PC-9 (cell line): ENCODE data around the gene TTC39C. TPM values are rescaled to one million over a fixed set of nuclear protein-coding genes. Genes with fewer than 3 reads are reported as not detected.
A peak's percentile ranks its signal among the peaks of the same experiment; 100 is the strongest.

Experiments used
- BruUV-seq: library from RNA; stranded (reverse); fragments of 400-500 nt; replicated peaks from 2 replicates; lab custom pipeline; 2021; lab: Mats Ljungman, UMichigan
- CTCF ChIA-PET: fragments of 300-600 bp; sonication (Branson Sonifier 250); formaldehyde crosslinking; loops from one replicate; lab custom pipeline; 2022; ENCODE audit warnings: antibody characterized with exemption; lab: Charles Lee
- POLR2A ChIA-PET: fragments of 300-600 bp; sonication (Branson Sonifier 250); formaldehyde crosslinking; loops from one replicate; lab custom pipeline; 2022; ENCODE audit warnings: antibody characterized with exemption; ENCODE audit not compliant: unreplicated experiment; lab: Charles Lee
- DNase-seq, 2 experiments: peaks; one replicate each; pipeline versions ENCODE4 v3.0.0 to v3.0.0-alpha.2; 2015 to 2022; ENCODE audit warnings: mixed read lengths in 1 of 2
- H2AFZ ChIP-seq: fragments of 200-600 bp; sonication (generic); 2 replicates; pipeline ENCODE4 v1.8.1; 2017; ENCODE audit warnings: antibody characterized with exemption
- H3F3A ChIP-seq: fragments of 200-600 bp; sonication (generic); 2 replicates; pipeline ENCODE4 v1.8.1; 2017; ENCODE audit warnings: antibody characterized with exemption, mild to moderate bottlenecking, low read depth; ENCODE audit not compliant: insufficient read depth
- H3K27ac ChIP-seq: fragments of 200-600 bp; sonication (generic); 2 replicates; pipeline ENCODE4 v1.6.1; 2016; ENCODE audit warnings: mixed run types
- H3K27me3 ChIP-seq: fragments of 200-600 bp; sonication (generic); 2 replicates; pipeline ENCODE4 v1.6.1; 2016; ENCODE audit warnings: low read depth, mixed run types; ENCODE audit not compliant: insufficient read depth
- H3K36me3 ChIP-seq: fragments of 200-600 bp; sonication (generic); 2 replicates; pipeline ENCODE4 v1.6.1; 2016; ENCODE audit warnings: low read depth, mixed run types
- H3K4me1 ChIP-seq: fragments of 200-600 bp; sonication (generic); replicated peaks from 2 replicates; pipeline ENCODE4 v1.6.1; 2016; ENCODE audit warnings: mixed run types; ENCODE audit not compliant: insufficient read depth
- H3K4me2 ChIP-seq: fragments of 200-600 bp; sonication (generic); 2 replicates; pipeline ENCODE4 v1.6.1; 2017; ENCODE audit warnings: mixed run types
- H3K4me3 ChIP-seq: fragments of 200-600 bp; sonication (generic); 2 replicates; pipeline ENCODE4 v1.6.1; 2016; ENCODE audit warnings: mixed run types
- H3K79me2 ChIP-seq: fragments of 200-600 bp; sonication (generic); 2 replicates; pipeline ENCODE4 v1.6.1; 2017; ENCODE audit warnings: low read depth, mixed run types
- H3K9me2 ChIP-seq: fragments of 200-600 bp; sonication (generic); 2 replicates; pipeline ENCODE4 v1.8.1; 2017; ENCODE audit warnings: mild to moderate bottlenecking; ENCODE audit not compliant: insufficient read depth
- H3K9me3 ChIP-seq: fragments of 200-600 bp; sonication (generic); 2 replicates; pipeline ENCODE4 v1.8.1; 2016; ENCODE audit warnings: low read depth; ENCODE audit not compliant: insufficient read depth
- H4K20me1 ChIP-seq: fragments of 200-600 bp; sonication (generic); 2 replicates; pipeline ENCODE4 v1.8.1; 2017; ENCODE audit not compliant: insufficient read depth
- EZH2 ChIP-seq: fragments of 200-600 bp; sonication (generic); IDR thresholded peaks from 2 replicates; pipeline ENCODE4 v1.8.0; 2017; ENCODE audit warnings: antibody characterized with exemption, low read depth
- intact Hi-C: fragments of 100-400 bp; cut with micrococcal nuclease; formaldehyde crosslinking; loops from one replicate; pipeline ENCODE4 v1.10.0; 2022; ENCODE audit not compliant: unreplicated experiment
- total RNA-seq: library from RNA; stranded (reverse); gene quantifications from 2 replicates; pipeline ENCODE4 v1.2.3, GENCODE V29; 2021
- TF ChIP-seq, protein P1 (sequence below): fragments of 200-600 bp; sonication (generic); conservative IDR thresholded peaks from 2 replicates; pipeline ENCODE4 v1.6.1; 2017; ENCODE audit warnings: mixed run types, antibody characterized with exemption, mild to moderate bottlenecking, moderate library complexity

The TTC39C gene
- total RNA-seq, 1 experiment from 2014 or later = 15.3 TPM

GRCh38 chr18:24015639-24016631, 1.4 kb downstream of the TTC39C start:
- Histone ChIP-seq H3K27me3 (no peaks in the 10 kb centered on the region), H3K9me2 (no peaks in the 10 kb centered on the region), H3K4me1 (peaks cover 16% of the 10 kb centered on the region; the same call in 1 of the 2 replicates), H2AFZ (peak overlapping the region; percentile 88), H3K27ac (no peak overlapping the region), H3K9me3 (no peaks in the 10 kb centered on the region), H3K4me3 (peak overlapping the region; percentile 88), H3K79me2 (peaks cover 39% of the 10 kb centered on the region), H3K4me2 (peak overlapping the region; percentile 96), H4K20me1 (no peaks in the 10 kb centered on the region), H3K36me3 (no peaks in the 10 kb centered on the region), H3F3A (peaks cover 11% of the 10 kb centered on the region)
- ChIA-PET POLR2A (interaction anchor here (0.6 kb wide), 1 partner anchor 125 kb away, joined by 11 read pairs; no protein-coding TSS in a partner anchor), CTCF (no interaction called here)
- TF ChIP-seq, protein P1, sequence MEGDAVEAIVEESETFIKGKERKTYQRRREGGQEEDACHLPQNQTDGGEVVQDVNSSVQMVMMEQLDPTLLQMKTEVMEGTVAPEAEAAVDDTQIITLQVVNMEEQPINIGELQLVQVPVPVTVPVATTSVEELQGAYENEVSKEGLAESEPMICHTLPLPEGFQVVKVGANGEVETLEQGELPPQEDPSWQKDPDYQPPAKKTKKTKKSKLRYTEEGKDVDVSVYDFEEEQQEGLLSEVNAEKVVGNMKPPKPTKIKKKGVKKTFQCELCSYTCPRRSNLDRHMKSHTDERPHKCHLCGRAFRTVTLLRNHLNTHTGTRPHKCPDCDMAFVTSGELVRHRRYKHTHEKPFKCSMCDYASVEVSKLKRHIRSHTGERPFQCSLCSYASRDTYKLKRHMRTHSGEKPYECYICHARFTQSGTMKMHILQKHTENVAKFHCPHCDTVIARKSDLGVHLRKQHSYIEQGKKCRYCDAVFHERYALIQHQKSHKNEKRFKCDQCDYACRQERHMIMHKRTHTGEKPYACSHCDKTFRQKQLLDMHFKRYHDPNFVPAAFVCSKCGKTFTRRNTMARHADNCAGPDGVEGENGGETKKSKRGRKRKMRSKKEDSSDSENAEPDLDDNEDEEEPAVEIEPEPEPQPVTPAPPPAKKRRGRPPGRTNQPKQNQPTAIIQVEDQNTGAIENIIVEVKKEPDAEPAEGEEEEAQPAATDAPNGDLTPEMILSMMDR = no peak
- TF ChIP-seq EZH2 = no peak
- TSS peak; percentile 55 for BruUV-seq
- DNase-seq = no peak
- intact Hi-C loops = no loop called here

DNA sequence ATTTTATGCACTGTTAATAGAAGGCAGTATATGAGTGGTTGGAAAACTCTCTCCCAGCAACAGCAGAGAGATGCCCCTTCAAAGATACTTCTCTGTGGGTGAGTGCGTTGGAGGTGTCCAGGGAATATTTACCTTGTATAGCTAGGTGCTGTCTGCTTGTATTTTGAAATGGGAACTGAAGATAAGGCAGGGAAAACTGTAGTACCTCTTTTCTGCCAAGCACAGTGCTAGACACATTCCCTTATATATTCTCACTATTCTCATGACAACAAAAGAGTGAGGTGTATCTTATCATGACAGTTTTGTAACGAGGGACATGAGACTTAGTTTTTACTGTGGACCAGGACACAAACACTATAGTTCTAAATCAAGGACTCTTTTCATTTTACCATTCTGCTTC, 2.1 kb downstream of the TTC39C start:
- TF ChIP-seq EZH2 = no peak
- TF ChIP-seq, protein P1 = peak; percentile 46
- Histone ChIP-seq H3K36me3 (no peaks in the 10 kb centered on the region), H3K4me3 (peak overlapping the region; percentile 88; the same call in 1 of the 2 replicates), H3K27me3 (no peaks in the 10 kb centered on the region), H4K20me1 (no peaks in the 10 kb centered on the region), H3K4me2 (peak overlapping the region; percentile 96), H3K4me1 (peaks cover 23% of the 10 kb centered on the region), H2AFZ (no peak overlapping the region), H3K9me2 (no peaks in the 10 kb centered on the region), H3K79me2 (peaks cover 39% of the 10 kb centered on the region), H3K9me3 (no peaks in the 10 kb centered on the region), H3F3A (peaks cover 11% of the 10 kb centered on the region), H3K27ac (no peak overlapping the region)
- no TSS peak for BruUV-seq
- ChIA-PET CTCF (no interaction called here), POLR2A (no interaction called here)
- intact Hi-C loops = no loop called here
- no peak for DNase-seq

DNA sequence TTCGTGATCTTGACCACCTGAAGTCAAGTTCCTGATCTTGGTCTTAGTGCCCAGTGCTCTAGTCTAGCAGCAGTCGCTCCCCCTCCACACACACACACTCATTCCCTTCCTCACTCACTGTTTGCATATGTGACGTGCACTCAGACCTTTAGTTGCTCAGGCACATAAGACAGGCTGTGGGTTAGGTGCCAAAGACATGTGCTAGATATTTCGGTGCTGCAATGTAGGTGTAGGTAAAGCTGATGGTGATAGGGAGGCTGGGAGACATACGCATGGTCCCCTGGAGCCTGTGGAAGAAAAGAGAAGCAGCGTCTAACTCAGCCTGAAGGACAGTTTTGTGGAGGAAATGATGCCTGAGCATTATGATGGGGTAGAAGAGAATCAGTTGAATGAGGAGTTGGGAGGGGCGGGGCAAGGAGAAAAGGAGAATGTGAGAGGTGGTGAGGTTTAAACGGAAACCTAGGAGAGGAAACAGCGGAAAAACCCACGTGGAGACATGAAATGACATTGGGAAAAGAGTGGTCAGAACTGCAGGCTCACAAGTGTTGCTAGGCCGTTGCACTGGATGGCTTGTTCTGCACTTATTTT, 3.8 kb downstream of the TTC39C start:
- Histone ChIP-seq H3K4me2 (no peak overlapping the region), H3K9me2 (no peaks in the 10 kb centered on the region), H3K9me3 (no peaks in the 10 kb centered on the region), H3K27me3 (no peaks in the 10 kb centered on the region), H3K4me1 (peaks cover 40% of the 10 kb centered on the region), H3K4me3 (no peak overlapping the region), H3K79me2 (peaks cover 39% of the 10 kb centered on the region), H3K27ac (no peak overlapping the region), H2AFZ (no peak overlapping the region), H3K36me3 (no peaks in the 10 kb centered on the region), H3F3A (peaks cover 11% of the 10 kb centered on the region), H4K20me1 (no peaks in the 10 kb centered on the region)
- POLR2A ChIA-PET = no interaction called here
- no peak for DNase-seq
- CTCF ChIA-PET = no interaction called here
- no TSS peak for BruUV-seq
- TF ChIP-seq, protein P1 = no peak
- TF ChIP-seq EZH2 = no peak
- intact Hi-C loops = no loop called here
